Measurements from ENCODE around the gene LRRC30.
"Not testable (repeated sequence)": the region's sequence is repeated elsewhere in the genome, so short reads cannot be mapped to it uniquely, and the experiment has no call there.

Gene LRRC30
- 0 reads per million in 18 experiments for total RNA-seq

DNA sequence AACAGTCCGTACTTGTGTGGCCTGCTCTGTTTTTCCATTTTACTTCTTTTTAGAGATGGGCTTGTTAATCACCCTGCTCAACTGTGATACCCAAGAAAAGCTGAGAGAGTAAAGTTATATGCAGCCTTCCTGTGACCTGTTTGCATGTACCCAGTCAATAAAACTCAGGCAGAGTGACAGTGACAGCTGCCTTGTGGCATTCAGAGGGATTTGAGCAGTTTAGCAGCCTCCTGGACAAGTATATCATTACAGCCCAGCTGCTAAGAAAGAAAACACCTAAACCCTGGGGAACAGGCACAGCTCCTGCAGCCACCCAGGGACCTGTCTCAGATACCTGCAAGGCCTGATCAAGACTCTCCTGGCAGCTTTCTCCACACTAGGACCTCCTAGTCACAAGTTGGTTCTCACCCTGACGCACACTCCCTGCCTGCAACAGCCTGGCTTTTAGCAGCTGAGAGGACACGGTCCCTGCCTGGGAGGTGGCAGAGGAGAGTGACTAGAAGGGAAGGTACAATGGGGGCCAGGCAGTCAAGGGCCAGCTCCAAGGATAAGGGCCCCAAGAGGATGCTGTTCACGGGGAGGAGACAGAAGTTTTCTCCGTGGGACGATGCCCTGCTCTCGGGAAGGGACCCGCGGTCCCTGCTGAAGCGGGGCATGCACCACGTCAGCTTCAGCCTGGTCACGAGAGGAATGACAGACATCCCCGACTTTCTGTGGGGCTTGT, at the start of gene LRRC30:
Gene LRRC30, plus strand, starts transcription at position 464 of the 724 bp plus-strand sequence. Its CDS starts 50 bp downstream, at position 514.
- no peak for DNase-seq

DNA sequence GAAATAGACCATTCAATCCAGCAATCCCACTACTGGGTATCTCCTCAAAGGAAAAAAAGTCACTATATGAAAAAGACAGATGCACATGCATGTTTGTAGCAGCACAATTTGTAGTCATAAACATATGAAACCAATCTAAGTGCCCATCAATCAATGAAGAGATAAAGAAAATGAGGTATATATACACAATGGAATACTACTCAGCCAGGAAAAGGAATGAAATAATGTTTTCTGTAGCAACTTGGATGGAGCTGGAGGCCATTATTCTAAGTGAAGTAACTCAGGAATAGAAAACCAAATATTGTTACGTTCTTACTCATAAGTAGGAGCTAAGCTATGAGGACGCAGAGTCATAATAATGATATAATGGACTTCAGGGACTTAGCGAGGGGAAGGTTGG, 45.2 kb upstream of the LRRC30 start:
- DNase-seq = no peak

DNA sequence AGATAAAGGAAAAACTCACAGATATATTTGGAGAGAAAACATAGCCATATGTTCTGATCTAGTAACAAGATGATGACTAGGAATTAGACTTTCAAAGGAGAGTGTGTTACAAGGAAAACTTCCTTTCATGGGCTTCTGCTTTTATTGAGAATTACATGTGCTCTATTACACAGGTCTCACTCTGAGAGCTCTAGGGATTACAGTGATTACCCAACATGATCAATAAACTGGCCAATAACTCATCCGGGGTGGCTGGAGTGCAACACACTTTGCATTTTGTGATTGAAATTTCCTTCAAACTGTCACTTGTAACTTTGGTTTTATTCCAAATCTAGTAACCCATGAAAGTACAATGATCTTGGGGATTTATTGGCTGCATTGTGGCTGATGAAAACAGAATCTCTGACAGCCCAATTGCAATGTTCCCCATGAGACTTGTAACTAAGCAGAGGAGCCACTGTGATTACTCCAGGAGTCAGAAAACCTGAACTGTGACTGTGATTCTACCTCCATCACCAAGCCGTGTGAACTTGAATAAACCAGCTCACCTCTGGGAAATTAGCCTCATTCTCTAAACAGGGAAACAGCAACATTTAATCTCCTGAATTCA, 40.2 kb upstream of the LRRC30 start:
- DNase-seq = no peak

DNA sequence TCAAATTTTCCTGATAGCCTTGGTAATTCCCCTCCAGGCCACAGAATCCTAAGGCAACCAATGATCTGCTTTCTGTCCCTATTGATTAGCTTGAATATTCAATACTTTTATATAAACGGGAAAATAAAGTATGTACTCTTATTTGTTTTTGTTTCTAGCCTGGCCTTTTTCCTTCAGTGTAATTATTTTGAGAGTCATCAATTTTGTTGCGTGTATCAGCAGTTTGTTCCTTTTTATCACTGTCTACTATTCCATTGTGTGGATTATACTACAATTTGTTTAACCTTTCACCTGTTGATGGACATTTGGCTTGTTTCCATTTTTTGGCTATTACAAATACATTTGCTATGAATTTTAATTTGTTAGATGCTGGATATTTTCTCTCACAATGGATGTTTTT, 39.2 kb upstream of the LRRC30 start:
- no peak for DNase-seq

DNA sequence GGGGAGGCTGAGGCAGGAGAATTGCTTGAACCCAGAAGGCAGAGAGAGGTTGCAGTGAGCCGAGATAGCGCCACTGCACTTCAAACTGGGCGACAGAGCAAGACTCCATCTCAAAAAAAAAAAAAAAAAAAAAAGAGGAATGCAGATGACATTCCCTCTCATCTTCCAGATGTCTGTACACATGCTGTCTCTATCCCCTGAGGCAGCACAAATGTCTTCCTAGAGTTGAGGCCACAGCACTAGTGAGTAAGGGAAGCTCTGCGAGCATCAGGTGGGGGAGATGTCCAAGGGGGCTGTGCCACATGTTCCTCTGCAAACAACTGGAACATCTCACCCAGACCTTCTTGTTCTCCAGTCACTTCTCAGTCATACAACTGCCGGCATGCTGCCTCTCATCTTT, 35.6 kb upstream of the LRRC30 start:
- no peak for DNase-seq

DNA sequence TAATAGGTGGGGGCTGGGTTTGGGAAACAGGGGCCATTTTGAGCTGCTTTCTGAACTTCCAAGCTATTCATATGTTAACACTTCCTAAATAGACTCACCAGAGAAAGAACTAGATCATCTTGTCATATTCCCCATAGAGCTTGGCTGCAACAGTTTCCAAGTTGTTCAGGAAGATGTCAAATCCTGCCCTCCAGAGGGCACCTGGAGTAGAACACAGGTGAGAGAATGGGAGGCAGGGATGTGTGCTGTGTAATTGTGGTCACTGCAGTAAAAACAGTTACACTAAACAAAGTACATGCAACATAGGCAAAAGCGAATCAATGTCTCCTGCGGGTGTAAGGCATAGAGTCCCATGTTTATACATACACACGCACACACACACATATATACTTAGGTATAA, 34.5 kb upstream of the LRRC30 start:
- no peak for DNase-seq

DNA sequence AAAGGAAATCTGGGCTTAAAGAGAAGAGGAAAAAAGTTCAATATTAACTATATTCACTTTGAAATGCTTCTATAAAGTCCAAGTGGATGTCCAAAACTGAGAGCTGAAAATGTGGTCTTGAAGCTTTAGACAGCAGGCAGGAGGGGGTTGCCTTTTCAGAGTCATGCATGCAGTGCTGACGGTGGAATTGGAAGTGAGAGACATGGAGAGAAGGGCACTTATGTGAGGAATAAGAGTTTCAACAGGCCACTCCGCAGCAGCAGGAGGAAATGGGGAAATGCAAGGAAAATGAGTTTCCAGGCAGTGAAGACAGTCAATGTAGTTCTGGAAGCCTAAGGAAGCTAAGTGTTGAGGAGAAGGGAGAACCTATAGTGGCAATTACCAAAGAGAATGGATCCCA, 33.0 kb upstream of the LRRC30 start:
- no peak for DNase-seq

DNA sequence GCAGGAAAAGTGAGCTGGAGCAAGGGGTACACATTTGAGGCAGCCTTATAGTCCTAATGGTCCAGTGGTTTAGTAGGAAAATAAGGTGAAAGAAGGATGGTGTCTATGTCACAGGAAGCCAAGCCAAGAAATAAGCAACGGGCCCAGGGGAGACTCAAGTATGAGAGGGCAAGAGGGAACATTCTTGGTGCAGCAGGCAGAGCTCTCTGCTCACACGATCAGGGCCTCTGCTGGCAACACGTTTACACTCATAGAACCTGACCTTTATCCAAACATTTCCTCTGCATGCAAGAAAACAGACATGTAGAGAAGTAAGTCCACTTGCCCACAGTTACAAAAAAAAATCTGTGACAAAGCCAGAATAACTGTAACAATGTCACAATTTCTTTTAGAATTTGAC, 32.6 kb upstream of the LRRC30 start:
- DNase-seq = no peak

DNA sequence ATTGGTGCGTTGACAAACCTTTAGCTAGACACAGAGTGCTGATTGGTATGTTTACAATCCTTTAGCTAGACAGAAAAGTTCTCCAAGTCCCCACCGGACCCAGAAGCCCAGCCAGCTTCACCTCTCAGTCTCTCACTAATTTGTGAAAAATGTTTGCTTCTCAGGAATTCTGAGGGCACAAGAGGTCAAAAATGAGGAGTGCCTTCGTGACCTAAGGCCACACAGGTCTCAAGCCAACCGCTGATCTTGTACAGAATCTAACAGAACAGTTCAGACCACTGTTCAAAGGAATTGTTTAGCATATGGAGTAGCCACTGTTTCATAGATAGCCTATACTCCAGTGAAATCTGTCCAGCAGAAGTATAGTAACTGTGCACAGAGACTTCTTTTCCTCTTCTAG, 29.8 kb upstream of the LRRC30 start:
- DNase-seq = no peak

DNA sequence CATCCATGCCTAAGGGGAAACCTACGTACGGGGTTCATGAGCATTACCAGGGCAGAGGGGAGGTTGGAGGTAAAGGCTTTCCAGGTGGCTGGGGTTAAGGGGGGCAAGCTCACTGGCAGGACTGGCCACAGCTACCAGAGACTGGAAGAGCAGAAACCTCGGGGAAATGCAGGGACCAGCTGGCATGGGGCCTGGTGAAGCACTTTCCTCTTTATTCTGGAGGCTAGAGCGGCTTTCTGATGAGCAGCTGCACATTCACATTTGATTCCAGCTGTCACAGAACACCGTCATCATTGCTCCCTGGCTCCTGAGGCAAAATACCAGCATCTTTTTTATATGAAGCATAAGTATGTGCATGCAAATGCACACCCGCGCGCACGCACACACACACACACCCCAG, 28.7 kb upstream of the LRRC30 start:
- DNase-seq = no peak

DNA sequence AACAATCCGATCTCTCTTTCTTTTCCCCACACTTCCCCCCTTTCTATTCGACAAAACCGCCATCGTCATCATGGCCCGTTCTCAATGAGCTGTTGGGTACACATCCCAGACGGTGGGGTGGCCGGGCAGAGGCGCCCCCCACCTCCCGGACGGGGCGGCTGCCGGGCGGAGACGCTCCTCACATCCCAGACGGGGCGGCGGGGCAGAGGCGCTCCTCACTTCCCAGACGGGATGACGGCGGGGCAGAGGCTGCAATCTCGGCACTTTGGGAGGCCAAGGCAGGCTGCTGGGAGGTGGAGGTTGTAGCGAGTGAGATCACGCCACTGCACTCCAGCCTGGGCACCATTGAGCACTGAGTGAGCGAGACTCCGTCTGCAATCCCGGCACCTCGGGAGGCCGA, 27.3 kb upstream of the LRRC30 start:
- not testable (repeated sequence) for DNase-seq

DNA sequence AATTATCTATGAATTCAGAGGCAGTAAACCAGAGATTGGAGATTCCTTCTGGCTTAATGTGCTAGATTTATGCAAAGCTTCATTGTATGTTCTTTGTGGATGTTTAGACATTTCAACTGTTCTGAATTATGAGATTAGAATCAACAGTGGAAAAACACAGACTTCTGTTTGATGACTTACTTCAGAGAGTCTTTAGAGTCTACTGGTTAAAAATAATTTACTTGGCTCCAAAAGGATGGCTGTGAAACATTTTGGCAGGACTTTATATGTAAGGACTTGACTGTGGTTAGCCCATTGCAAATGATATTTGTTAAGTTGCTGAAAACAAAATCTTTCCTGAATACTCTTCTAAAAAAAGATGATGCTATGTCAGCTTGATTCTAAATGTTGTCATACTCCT, 25.5 kb upstream of the LRRC30 start:
- DNase-seq = no peak

DNA sequence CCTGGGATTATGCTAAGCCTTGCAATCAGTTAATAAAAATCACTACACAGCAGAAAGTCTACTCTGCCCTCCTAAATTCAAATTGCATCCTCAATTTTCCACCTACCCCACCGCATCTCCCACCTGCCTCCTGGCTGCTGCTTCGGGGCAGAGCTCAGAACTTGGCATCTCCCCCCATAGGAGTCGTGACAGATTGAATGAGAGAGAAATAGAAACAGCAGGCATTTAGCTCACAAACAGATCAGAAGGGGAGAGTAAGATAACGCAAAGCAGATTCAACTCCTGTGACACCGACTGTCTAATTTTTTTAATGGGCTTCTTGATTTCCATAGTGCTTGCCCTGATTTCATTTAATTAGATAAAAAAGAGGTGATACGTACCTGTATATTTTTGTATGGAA, 24.7 kb upstream of the LRRC30 start:
- DNase-seq = no peak

DNA sequence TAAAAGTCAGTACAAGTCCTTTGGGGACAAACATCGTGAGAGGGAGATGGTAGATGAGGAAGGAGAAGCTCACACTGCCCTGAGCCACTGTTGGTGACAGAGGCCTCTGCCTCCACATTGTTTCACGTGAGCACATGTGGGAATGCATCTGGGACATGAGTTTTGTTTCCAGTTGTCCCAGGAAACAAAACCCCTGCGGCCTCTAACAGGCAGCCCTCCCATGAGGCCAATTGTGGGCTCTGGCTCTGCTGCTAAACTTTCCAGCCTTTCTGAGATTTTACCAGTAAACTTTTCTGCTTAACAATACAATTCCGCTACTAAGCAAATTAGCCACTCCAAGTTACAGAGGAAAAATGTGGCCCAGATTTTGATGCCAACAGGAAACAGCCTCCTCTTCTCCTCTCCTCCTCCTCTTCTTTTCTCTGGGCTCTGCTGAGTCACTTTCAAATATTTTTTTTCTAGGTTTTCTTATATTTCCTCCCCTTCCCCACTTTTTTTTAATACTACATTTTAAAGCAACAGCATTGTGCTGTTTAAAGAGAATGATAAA, 23.4 kb upstream of the LRRC30 start:
- DNase-seq = no peak

DNA sequence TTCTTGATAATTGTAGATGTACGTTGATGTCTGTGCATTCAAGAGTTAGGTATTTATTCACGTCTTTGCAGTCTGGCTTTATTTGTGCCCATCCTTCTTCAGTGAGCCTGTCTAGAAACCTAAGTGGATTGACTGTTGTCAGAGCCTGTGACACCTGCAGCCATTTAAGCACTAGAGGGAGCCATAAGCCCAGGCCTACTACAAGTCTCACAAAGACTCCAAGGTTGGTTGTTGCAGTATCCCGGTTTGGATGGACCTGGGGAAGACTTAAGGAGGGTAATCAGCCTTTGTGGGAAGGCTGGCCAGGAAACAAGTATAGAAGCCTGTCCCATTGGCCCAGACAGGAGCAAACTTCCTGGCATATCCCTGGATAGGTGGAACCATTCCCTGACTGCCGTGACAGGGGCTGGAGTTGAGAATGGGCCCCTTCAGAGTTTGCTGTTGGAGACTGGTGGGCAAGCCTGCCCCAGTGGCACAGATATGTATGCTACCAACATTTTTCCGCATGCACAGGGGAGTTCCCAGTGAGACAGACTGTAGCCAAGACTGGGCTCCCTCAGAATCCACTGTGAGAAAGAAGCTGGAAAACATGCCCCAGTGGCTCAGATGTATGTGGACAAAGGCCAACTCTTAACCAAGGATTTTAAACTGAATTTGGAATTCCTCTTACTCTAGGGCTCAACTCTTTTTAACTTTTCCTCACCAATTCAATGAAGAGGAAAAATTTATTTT, 9.3 kb upstream of the LRRC30 start:
- peak; percentile 31 to 50 for DNase-seq

DNA sequence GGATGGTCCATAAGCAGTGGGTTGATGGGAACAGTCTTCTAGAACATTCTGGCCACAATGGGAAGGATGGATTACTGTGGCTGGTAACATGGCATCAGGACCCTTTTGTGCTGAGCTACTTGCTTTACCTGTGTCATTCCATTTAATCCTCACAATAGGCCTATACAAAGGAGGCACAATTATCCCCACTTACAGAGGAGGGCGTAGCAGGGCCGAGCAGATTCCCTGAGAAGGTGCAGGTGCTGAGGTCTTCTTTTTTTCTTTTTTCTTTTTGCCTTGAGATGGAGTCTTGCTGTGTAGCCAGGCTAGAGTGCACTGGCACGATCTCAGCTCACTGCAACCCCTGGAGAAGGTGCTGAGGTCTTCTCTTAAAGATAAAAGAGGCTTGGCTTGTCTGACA, 6.7 kb upstream of the LRRC30 start:
- DNase-seq = no peak

DNA sequence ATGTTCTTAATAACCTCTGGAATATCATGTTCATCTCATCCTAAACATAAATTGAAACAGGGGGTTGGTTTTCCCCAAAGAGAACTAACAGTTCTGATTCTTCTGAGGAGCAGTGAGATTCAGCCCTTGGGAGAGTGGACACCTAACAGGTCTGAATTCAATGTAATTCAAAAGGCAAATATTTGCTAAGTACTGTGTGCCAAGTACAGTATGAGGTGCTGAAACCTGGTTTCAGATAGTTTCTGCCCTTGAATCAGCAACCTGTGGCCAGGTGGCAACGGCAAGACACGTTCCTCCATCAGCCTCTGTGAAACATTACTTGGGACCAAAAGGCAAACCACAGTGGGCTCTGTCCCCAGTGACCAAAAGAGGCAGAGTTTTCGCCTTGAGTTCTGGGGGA, 1.3 kb downstream of the LRRC30 start:
- no peak for DNase-seq

DNA sequence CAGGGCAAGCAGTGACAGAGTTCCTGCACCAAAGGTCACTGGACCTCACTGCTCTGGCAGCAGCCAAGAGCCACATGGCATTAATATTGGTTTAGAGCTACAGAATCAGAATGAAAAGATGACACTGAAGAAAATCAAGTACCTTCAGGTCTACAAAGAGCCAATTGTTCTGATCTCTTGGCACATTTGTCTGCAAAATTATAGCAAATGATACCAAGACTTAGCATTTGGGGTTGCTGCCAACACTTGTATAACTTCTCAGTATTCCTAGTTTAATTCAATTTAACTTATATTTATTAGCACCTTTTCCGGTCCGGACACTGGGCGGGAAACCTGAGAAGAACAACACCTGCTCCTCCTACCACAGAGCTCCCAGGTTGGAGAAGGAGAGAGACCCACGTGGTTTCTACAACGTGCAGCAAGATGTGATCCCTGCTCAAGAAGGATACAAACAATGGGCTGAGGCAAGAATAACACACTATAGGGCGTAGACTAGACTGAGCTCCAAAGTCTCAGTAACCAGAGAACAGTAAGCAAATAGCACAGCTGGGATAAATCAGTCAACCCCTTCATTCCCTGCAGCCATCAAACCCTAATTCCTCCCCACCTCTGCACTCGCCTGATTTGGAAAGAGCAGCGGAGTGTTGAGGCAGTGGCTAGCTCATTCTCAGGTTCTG, 2.4 kb downstream of the LRRC30 start:
- no peak for DNase-seq

DNA sequence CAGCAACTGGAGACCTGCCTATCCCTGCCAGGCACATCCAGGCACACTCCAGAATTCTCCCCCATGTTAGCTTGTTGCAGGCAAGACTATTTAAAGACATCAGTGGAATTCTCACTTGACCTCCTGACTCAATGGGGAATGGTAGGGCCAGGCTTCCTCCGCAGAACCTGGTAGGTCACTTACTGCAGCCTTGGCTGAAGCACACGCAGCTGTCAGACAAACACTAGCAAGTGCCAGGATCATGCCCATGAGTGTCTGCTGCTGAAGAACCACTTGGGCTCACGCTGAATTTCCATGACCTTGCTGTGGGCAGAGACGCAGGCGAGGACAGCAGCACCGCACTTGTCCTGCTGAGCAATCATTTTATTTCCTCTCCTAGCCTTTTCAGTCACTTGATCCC, 3.2 kb downstream of the LRRC30 start:
- no peak for DNase-seq

DNA sequence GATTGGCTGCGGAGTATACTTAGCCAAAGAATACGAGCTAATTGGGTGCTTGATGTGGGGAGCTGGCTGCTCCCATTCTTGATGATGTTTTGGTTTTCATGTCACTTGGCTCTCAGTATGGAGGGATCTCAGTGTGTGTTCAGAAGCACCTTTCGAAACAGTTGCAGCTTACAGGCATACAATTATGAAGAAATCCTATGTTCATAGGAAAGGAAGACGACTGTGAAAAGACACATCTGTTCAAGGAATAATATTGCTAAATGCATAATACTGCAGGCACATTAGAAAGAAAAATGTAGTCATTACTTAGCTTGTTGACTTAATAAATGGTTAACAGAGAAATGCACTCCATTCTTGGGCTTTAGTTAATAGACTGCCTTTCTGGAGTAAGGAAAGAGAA, 4.1 kb downstream of the LRRC30 start:
- no peak for DNase-seq

DNA sequence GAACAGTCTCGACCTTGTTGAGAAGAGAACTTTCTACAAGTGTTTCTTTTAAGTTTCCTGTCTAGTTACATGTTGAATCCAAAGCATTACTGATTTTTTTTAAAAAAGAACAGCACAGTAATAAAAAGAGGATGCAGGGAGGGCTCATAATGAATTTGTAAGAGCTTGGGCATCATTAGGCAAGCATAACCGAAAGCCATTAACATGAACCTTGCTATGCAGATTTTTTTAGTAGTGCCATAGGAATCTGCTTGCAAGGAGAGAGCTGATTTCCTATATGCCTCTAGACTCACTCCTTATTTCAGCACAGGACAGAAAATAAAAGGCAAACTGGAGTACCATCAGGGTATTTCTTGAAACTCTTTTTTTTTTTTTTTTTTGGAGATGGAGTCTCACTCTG, 5.2 kb downstream of the LRRC30 start:
- DNase-seq = no peak

DNA sequence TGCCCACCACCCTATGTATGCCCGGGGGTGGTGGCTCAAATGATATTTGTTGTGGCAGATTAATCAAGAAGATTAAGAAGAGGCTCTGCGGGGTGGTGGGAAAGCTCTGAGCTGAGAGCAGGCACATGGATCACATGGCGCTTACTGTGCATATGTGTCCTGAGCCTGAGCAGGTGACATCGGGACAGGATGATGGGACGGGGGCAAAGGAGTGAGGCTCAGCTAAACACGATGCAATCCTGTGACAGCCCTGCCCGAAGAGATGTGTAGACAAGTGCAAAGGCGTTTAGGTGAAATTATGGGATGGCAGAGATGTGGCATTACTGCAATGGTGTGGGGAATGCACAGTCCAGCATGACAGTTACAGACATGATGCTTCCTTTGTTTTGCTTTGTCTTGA, 6.0 kb downstream of the LRRC30 start:
- no peak for DNase-seq

DNA sequence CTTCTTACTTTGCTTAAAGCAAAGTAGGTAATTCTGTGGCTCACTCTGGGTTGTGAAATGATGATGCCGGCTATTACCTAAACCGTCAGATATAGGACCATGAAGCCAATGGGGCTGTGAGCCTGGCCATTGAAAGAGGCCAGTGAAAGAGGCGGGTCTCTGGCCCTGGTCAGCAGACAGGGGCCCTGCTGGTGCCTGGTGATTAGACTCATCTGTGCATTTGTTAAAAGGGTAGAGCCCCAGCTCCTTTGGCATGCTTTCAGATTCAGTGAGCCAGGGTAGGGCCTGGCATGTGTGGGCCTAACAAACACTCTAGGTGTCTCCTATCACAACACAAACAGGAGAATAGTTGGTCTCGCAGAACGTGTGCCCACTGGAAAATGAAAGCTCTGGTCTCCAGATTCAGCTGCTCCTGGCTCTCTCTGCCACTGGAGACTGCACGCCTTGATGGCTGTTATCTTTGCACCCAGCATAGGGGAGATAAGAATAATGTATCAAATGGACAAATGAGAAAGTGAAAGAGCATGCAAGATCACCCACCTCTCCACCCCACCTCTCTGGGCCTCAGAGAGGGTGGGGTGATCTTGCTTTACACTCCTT, 6.9 kb downstream of the LRRC30 start:
- DNase-seq = no peak

Data from inflammatory macrophage (primary cell).